ENCODE results near the gene RAB4B.
"Not testable (repeated sequence)": the region's sequence is repeated elsewhere in the genome, so short reads cannot be mapped to it uniquely, and the experiment has no call there.

RAB4B gene

DNA sequence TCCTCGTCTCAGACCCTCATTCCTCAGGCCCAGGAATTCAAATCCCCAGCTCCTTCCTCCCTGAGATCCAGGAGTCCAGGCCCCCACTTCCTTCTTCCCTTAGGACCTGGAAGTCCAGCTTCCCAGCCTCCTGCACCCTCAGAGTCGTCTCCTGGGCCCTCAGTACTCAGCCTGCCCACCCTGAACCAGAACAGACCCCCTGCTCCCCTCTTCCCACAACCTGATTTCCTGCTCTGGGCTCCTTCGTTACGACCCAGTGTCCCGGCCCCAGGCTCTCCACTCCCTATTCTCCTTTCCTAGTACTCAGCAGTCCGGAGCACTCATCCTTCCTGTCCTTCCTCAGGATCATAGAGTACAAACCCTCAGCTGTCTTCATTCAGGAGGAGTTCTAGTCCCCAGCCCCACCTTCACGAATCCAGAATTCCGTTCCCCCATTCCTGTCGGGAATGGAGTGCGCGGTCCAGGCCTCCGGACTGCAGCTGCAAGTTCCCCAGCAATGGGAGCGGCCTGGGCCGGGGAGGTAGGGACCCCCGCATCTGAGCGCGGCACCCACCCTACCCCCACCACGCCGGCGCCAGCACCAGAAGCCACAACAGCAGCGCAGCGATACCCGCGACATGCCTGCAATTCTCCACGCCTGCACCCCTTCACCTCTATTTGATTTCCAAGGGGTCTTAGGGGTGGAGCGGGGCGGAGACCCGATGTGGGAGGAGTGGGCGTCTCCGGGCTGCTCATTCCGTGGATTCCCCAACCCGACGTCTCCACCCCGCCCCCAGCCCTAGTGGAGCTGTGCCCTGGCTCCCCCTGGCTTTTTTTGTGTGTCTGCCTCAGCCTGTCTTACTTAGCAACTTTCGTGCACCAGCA is 33.7 kb downstream of the RAB4B start:
- peak overlapping the region; percentile 3; the same call in 1 of the 2 replicates for H3K27ac ChIP-seq (replicated peaks)
- no peak for DNase-seq (ENCODE audit: low read depth in 1 of 2, low spot score in 1 of 2)
- no peak for TF ChIP-seq SPI1 (IDR thresholded peaks at IDR 0.05; ENCODE audit: borderline replicate concordance, low read depth)
- TF ChIP-seq REST (IDR thresholded peaks at IDR 0.05; ENCODE audit: insufficient replicate concordance, low read depth) = no peak
- no peak overlapping the region for H3K4me3 ChIP-seq (replicated peaks; ENCODE audit: insufficient read depth, low read length)
- H3K27me3 ChIP-seq (ENCODE audit: insufficient read depth, poor library complexity, severe bottlenecking) = no peaks in the 10 kb centered on the region

- H3K4me3 ChIP-seq (replicated peaks; ENCODE audit: insufficient read depth, low read length); DNase-seq (ENCODE audit: low read depth in 1 of 2, low spot score in 1 of 2); H3K27me3 ChIP-seq (ENCODE audit: insufficient read depth, poor library complexity, severe bottlenecking); H3K27ac ChIP-seq (replicated peaks): not testable (repeated sequence)
These were observed 34.5 kb downstream of the RAB4B start for GRCh38 chr19:40812571-40812970.

DNA sequence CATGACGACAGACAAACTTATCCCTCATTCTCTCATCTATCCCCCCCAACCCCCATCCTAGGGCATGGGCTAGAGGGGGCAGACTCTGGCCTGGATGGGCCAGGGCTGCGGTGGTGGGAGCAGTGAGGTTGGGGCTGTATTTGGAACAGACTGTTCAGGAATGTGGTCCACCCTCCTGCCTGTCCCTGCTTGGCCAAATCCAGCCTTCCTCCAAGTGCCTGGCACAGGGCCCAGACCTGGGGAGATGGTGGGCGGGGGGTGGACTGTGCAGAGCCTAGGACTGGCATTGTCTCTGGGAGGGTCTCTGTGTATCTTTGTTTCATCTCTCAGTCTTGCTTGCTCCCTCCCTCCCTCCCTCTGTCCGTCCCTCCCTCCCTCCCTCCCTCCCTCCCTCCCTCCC is 35.1 kb downstream of the RAB4B start:
- Histone ChIP-seq H3K27me3 (ENCODE audit: insufficient read depth, poor library complexity, severe bottlenecking) (no peaks in the 10 kb centered on the region), H3K4me3 (replicated peaks; ENCODE audit: insufficient read depth, low read length) (no peak overlapping the region), H3K27ac (replicated peaks) (no peak overlapping the region)
- TF ChIP-seq REST (IDR thresholded peaks at IDR 0.05; ENCODE audit: insufficient replicate concordance, low read depth) (no peak), POLR2AphosphoS5 (IDR thresholded peaks at IDR 0.05; ENCODE audit: low read depth) (no peak), GABPA (IDR thresholded peaks at IDR 0.05; ENCODE audit: low read depth) (no peak), SPI1 (IDR thresholded peaks at IDR 0.05; ENCODE audit: borderline replicate concordance, low read depth) (no peak)
- TF ChIP-seq, protein P1, sequence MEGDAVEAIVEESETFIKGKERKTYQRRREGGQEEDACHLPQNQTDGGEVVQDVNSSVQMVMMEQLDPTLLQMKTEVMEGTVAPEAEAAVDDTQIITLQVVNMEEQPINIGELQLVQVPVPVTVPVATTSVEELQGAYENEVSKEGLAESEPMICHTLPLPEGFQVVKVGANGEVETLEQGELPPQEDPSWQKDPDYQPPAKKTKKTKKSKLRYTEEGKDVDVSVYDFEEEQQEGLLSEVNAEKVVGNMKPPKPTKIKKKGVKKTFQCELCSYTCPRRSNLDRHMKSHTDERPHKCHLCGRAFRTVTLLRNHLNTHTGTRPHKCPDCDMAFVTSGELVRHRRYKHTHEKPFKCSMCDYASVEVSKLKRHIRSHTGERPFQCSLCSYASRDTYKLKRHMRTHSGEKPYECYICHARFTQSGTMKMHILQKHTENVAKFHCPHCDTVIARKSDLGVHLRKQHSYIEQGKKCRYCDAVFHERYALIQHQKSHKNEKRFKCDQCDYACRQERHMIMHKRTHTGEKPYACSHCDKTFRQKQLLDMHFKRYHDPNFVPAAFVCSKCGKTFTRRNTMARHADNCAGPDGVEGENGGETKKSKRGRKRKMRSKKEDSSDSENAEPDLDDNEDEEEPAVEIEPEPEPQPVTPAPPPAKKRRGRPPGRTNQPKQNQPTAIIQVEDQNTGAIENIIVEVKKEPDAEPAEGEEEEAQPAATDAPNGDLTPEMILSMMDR (IDR thresholded peaks at IDR 0.05; ENCODE audit: insufficient read depth, low read length) = no peak
- no peak for DNase-seq (ENCODE audit: low read depth in 1 of 2, low spot score in 1 of 2)

- no peaks in the 10 kb centered on the region for H3K27me3 ChIP-seq (ENCODE audit: insufficient read depth, poor library complexity, severe bottlenecking)
- no peak overlapping the region for H3K27ac ChIP-seq (replicated peaks)
- no peak for DNase-seq (ENCODE audit: low read depth in 1 of 2, low spot score in 1 of 2)
- H3K4me3 ChIP-seq (replicated peaks; ENCODE audit: insufficient read depth, low read length) = no peak overlapping the region
- TF ChIP-seq POLR2AphosphoS5 (IDR thresholded peaks at IDR 0.05; ENCODE audit: low read depth) = no peak
- no peak for TF ChIP-seq GABPA (IDR thresholded peaks at IDR 0.05; ENCODE audit: low read depth)
- no peak for TF ChIP-seq REST (IDR thresholded peaks at IDR 0.05; ENCODE audit: insufficient replicate concordance, low read depth)
These were observed 37.2 kb downstream of the RAB4B start for GRCh38 chr19:40815223-40815622.

Measured in HL-60 (cell line).